Panc1 (cell line): ENCODE measurements around the gene MOSMO. TPM values are rescaled to one million over a fixed set of nuclear protein-coding genes. Genes with fewer than 3 reads are reported as not detected.
A peak's percentile ranks its signal among the peaks of the same experiment; 100 is the strongest.

Experiments used
- ATAC-seq: fragments of 200-7000 bp; cut with Tn5 transposase; 2 replicates; pipeline ENCODE4 v1.9.1; 2020; ENCODE audit warnings: mild to moderate bottlenecking, moderate library complexity
- BruUV-seq: library from RNA; stranded (reverse); fragments of 400-500 nt; replicated peaks from 2 replicates; lab custom pipeline; 2021; lab: Mats Ljungman, UMichigan
- CTCF ChIA-PET: fragments of 300-600 bp; sonication (Branson Sonifier 250); formaldehyde crosslinking; loops from one replicate; lab custom pipeline; 2022; ENCODE audit warnings: antibody characterized with exemption; lab: Charles Lee
- POLR2A ChIA-PET: fragments of 300-600 bp; sonication (Branson Sonifier 250); formaldehyde crosslinking; loops from one replicate; lab custom pipeline; 2022; ENCODE audit warnings: antibody characterized with exemption; lab: Charles Lee
- DNase-seq: peaks from one replicate; pipeline ENCODE4 v3.0.0-alpha.2; 2010; ENCODE audit warnings: low read depth, low spot score
- H3K27ac ChIP-seq: 2 replicates; pipeline ENCODE4 v1.5.1; 2011; ENCODE audit warnings: mild to moderate bottlenecking, low read length, inconsistent platforms
- H3K27me3 ChIP-seq: fragments of 200-500 bp; sonication (Bioruptor generic); 2 replicates; pipeline ENCODE4 v1.6.0; 2014; ENCODE audit warnings: low read length, inconsistent platforms; ENCODE audit not compliant: control insufficient read depth, insufficient read depth
- H3K36me3 ChIP-seq: fragments of 200-500 bp; sonication (Bioruptor generic); 2 replicates; pipeline ENCODE4 v1.5.1; 2014; ENCODE audit warnings: inconsistent platforms, mild to moderate bottlenecking, low read length, moderate library complexity; ENCODE audit not compliant: control insufficient read depth, insufficient read depth
- H3K4me1 ChIP-seq: 2 replicates; pipeline ENCODE4 v1.5.1; 2011; ENCODE audit warnings: inconsistent platforms, mild to moderate bottlenecking, low read length, moderate library complexity; ENCODE audit not compliant: control insufficient read depth, insufficient read depth
- H3K4me3 ChIP-seq, 2 experiments: 2 replicates each; pipeline ENCODE4 v1.5.1; 2011 to 2012; ENCODE audit warnings: low read depth in 2 of 2, low read length in 2 of 2, mild to moderate bottlenecking in 2 of 2, inconsistent platforms in 1 of 2, moderate library complexity in 1 of 2
- H3K9me3 ChIP-seq: fragments of 200-500 bp; sonication (Bioruptor generic); 2 replicates; pipeline ENCODE4 v1.5.1; 2014; ENCODE audit warnings: low read depth, mild to moderate bottlenecking, inconsistent platforms, low read length, moderate library complexity; ENCODE audit not compliant: control insufficient read depth, insufficient read depth
- POLR2AphosphoS5 ChIP-seq: IDR thresholded peaks from 2 replicates; pipeline ENCODE4 v1.6.1; 2012; ENCODE audit warnings: mild to moderate bottlenecking, low read depth, low read length, moderate library complexity
- SIN3A ChIP-seq: IDR thresholded peaks from 2 replicates; pipeline ENCODE4 v1.6.1; 2012; ENCODE audit warnings: low read depth, mild to moderate bottlenecking, low read length, moderate library complexity, borderline replicate concordance; ENCODE audit not compliant: insufficient read depth
- TCF7L2 ChIP-seq: IDR thresholded peaks from 2 replicates; pipeline ENCODE4 v1.6.1; 2011; ENCODE audit warnings: mild to moderate bottlenecking, low read depth, low read length, inconsistent platforms
- in situ Hi-C: cut with HindIII; loops from 2 replicates; pipeline ENCODE4 v1.10.0; 2016; ENCODE audit warnings: low sequenced_read_pairs, low pct_unique_long_range_greater_than_20kb
- intact Hi-C: fragments of 100-400 bp; cut with micrococcal nuclease; formaldehyde crosslinking; loops from one replicate; pipeline ENCODE4 v1.10.0; 2022; ENCODE audit not compliant: unreplicated experiment
- total RNA-seq: library from RNA; stranded (reverse); gene quantifications from one replicate; pipeline ENCODE4 v1.2.1, GENCODE V29; 2021; ENCODE audit not compliant: unreplicated experiment
- TF ChIP-seq, protein P1 (sequence below), 2 experiments: IDR thresholded peaks; 2 replicates each; pipeline ENCODE4 v1.6.1; 2011 to 2012; ENCODE audit warnings: low read depth in 2 of 2, control low read depth in 1 of 2, low read length in 1 of 2, mild to moderate bottlenecking in 1 of 2, moderate library complexity in 1 of 2; ENCODE audit not compliant: insufficient read depth in 1 of 2
- TF ChIP-seq, protein P2 (sequence below): fragments of 450-650 bp; IDR thresholded peaks from 2 replicates; pipeline ENCODE4 v1.5.1; 2017; ENCODE audit warnings: mild to moderate bottlenecking

Gene MOSMO
- total RNA-seq, 1 experiment from 2014 or later: 20.6 TPM

DNA sequence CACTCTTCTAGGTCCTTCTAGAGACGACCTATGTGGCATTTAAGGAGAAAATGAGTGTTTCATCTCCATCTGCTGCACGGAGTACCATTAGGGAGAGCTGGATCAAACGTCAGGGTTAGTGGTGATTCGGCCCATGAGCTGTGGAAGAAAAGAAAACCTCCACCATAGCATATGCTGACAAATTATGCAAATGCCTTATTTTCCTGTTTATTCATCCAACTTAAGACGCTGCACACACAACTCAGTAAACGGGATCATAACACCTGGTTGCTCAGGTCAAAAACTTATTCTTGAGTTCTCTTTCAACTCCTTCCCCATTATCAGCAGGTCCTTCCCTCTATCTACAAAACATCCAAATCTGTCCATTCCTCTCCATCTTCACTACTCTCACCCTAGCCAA lies 1.3 kb upstream of the MOSMO start:
- peak overlapping the region in 1 of 2 experiments; percentile 71; a peak in 2 of 4 replicates for H3K4me3 ChIP-seq

DNA sequence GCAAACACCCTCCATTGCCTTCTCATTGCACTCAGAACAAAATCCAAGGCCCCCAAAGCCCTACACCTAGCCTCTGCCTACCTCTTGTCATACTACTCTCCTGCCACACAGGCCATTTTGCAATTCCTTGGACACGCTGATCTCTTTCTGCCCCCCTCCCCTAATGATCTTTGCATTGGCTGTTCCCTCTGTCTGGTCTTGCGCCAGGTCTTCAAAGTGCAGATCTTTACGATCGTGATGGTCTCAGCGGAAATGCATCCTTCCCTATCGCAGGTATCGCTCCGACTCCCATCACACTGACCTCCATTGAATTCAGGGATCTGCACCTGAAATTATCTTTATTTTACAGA lies 777 bp upstream of the MOSMO start:
- CTCF ChIA-PET: interaction anchor here (0.5 to 3.6 kb wide), 2 partner anchors 70 to 92 kb away, joined by 3 to 18 read pairs; no protein-coding TSS in a partner anchor
- no peaks in the 10 kb centered on the region for H3K27me3 ChIP-seq
- H3K27ac ChIP-seq: peak overlapping the region; percentile 87
- H3K4me3 ChIP-seq: peak overlapping the region; percentile 71 to 80
- DNase-seq: no peak
- TF ChIP-seq, protein P1, sequence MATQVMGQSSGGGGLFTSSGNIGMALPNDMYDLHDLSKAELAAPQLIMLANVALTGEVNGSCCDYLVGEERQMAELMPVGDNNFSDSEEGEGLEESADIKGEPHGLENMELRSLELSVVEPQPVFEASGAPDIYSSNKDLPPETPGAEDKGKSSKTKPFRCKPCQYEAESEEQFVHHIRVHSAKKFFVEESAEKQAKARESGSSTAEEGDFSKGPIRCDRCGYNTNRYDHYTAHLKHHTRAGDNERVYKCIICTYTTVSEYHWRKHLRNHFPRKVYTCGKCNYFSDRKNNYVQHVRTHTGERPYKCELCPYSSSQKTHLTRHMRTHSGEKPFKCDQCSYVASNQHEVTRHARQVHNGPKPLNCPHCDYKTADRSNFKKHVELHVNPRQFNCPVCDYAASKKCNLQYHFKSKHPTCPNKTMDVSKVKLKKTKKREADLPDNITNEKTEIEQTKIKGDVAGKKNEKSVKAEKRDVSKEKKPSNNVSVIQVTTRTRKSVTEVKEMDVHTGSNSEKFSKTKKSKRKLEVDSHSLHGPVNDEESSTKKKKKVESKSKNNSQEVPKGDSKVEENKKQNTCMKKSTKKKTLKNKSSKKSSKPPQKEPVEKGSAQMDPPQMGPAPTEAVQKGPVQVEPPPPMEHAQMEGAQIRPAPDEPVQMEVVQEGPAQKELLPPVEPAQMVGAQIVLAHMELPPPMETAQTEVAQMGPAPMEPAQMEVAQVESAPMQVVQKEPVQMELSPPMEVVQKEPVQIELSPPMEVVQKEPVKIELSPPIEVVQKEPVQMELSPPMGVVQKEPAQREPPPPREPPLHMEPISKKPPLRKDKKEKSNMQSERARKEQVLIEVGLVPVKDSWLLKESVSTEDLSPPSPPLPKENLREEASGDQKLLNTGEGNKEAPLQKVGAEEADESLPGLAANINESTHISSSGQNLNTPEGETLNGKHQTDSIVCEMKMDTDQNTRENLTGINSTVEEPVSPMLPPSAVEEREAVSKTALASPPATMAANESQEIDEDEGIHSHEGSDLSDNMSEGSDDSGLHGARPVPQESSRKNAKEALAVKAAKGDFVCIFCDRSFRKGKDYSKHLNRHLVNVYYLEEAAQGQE (IDR thresholded peaks at IDR 0.05; ENCODE audit: insufficient read depth in 1 of 2, low read depth in 2 of 2, low read length in 1 of 2): no peak
- TF ChIP-seq SIN3A (no peak), POLR2AphosphoS5 (no peak), TCF7L2 (no peak)
- TF ChIP-seq, protein P2, sequence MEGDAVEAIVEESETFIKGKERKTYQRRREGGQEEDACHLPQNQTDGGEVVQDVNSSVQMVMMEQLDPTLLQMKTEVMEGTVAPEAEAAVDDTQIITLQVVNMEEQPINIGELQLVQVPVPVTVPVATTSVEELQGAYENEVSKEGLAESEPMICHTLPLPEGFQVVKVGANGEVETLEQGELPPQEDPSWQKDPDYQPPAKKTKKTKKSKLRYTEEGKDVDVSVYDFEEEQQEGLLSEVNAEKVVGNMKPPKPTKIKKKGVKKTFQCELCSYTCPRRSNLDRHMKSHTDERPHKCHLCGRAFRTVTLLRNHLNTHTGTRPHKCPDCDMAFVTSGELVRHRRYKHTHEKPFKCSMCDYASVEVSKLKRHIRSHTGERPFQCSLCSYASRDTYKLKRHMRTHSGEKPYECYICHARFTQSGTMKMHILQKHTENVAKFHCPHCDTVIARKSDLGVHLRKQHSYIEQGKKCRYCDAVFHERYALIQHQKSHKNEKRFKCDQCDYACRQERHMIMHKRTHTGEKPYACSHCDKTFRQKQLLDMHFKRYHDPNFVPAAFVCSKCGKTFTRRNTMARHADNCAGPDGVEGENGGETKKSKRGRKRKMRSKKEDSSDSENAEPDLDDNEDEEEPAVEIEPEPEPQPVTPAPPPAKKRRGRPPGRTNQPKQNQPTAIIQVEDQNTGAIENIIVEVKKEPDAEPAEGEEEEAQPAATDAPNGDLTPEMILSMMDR: no peak
- POLR2A ChIA-PET: no interaction called here
- peaks cover 2% of the 10 kb centered on the region; the same call in 1 of the 2 replicates for H3K36me3 ChIP-seq
- intact Hi-C loops: no loop called here
- no peaks in the 10 kb centered on the region for H3K9me3 ChIP-seq
- in situ Hi-C loops: no loop called here
- peaks cover 16% of the 10 kb centered on the region; the same call in 1 of the 2 replicates for H3K4me1 ChIP-seq
- no peak for ATAC-seq
- BruUV-seq: no TSS peak

More for the DNA sequence above, 1.3 kb upstream of the MOSMO start:
- DNase-seq (no peak), ATAC-seq (no peak)
- Histone ChIP-seq H3K27me3 (no peaks in the 10 kb centered on the region), H3K4me1 (peaks cover 16% of the 10 kb centered on the region; the same call in 1 of the 2 replicates), H3K36me3 (peaks cover 2% of the 10 kb centered on the region; the same call in 1 of the 2 replicates), H3K27ac (peak overlapping the region; percentile 11; the same call in 1 of the 2 replicates), H3K9me3 (no peaks in the 10 kb centered on the region)
- CTCF ChIA-PET: interaction anchor here (1.0 to 3.6 kb wide), 2 partner anchors 71 to 72 kb away, joined by 8 to 18 read pairs; no protein-coding TSS in a partner anchor
- in situ Hi-C loops (no loop called here), intact Hi-C loops (no loop called here)
- TF ChIP-seq TCF7L2: no peak
- no peak for TF ChIP-seq SIN3A
- TF ChIP-seq, protein P1 (IDR thresholded peaks at IDR 0.05; ENCODE audit: insufficient read depth in 1 of 2, low read depth in 2 of 2, low read length in 1 of 2): no peak
- TF ChIP-seq POLR2AphosphoS5: no peak
- TF ChIP-seq, protein P2: no peak
- TSS peak; percentile 95 for BruUV-seq
- POLR2A ChIA-PET: interaction anchor here (1.0 kb wide), 1 partner anchor 20 kb away, joined by 7 read pairs; no protein-coding TSS in a partner anchor
